ENCODE measurements around the gene STK39. TPM values are rescaled to one million over a fixed set of nuclear protein-coding genes. Genes with fewer than 3 reads are reported as not detected.

STK39 gene
- total RNA-seq, 4 donors from 2014 or later, result 18.4 to 65.0 (median 27.1) TPM

DNA sequence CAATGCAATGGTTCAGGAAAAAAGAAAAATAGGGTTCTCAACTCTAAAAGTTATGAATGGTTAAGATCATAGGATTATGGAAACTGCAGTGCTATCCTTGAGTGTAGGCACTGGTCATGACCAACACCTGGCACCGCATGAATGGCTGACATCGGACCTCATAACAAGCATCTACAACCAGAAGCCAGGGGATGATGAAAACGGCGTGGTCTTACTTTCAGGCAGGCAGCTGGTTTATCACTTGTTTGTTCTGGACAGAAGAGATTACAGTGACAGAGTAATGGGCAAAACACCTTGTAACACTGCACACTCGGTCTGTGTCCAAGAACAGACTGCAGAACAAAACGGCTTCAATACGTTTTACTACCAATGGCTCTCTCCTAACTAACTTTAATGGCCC, 132.8 kb downstream of the STK39 start:
- DNase-seq (ENCODE audit: low spot score) (no peak), ATAC-seq (ENCODE audit: low FRiP score) (no peak)
- TF ChIP-seq, protein P1, sequence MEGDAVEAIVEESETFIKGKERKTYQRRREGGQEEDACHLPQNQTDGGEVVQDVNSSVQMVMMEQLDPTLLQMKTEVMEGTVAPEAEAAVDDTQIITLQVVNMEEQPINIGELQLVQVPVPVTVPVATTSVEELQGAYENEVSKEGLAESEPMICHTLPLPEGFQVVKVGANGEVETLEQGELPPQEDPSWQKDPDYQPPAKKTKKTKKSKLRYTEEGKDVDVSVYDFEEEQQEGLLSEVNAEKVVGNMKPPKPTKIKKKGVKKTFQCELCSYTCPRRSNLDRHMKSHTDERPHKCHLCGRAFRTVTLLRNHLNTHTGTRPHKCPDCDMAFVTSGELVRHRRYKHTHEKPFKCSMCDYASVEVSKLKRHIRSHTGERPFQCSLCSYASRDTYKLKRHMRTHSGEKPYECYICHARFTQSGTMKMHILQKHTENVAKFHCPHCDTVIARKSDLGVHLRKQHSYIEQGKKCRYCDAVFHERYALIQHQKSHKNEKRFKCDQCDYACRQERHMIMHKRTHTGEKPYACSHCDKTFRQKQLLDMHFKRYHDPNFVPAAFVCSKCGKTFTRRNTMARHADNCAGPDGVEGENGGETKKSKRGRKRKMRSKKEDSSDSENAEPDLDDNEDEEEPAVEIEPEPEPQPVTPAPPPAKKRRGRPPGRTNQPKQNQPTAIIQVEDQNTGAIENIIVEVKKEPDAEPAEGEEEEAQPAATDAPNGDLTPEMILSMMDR (IDR thresholded peaks at IDR 0.05), result no peak

DNA sequence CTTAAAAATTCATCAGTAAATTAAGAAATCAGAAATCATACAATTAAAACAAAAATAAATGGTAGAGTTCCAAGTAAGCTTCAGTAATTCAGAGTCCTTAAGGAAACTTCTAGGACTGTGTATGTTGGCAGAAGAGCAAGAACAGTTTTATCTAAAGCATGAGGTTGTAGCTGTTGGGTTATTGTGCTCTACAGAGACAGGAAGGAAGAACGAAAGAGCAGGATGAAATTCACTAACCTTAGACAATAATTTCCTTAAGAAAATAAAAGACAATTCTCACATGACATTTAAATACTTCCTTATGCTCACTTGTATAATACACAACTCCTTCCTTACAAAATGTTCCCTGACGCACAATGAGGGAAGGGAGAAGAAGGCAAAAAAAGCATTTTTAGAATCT, 133.4 kb downstream of the STK39 start:
- no peak for ATAC-seq (ENCODE audit: low FRiP score)
- no peak for DNase-seq (ENCODE audit: low spot score)
- TF ChIP-seq, protein P1 (IDR thresholded peaks at IDR 0.05), result no peak

DNA sequence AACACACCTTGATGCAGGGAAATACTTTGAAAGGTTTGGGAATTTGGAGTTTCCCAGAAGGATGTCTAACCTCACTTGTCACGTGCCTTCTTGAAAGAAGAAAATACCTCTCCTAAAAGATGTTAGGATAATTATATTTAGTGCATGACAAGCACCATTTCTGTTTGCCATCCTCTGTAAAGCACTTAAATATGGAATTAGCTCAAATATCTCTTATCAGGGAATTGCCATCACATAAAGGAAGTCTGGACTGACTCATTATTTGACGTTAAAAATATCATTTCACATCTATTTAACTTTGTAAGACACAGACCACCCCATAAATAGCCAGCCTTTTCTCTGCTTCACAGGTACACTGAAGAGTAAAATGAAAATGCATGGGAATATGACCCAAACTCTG, 140.1 kb downstream of the STK39 start:
- ATAC-seq (ENCODE audit: low FRiP score) (no peak), DNase-seq (ENCODE audit: low spot score) (no peak)
- TF ChIP-seq, protein P1 (IDR thresholded peaks at IDR 0.05), result no peak

DNA sequence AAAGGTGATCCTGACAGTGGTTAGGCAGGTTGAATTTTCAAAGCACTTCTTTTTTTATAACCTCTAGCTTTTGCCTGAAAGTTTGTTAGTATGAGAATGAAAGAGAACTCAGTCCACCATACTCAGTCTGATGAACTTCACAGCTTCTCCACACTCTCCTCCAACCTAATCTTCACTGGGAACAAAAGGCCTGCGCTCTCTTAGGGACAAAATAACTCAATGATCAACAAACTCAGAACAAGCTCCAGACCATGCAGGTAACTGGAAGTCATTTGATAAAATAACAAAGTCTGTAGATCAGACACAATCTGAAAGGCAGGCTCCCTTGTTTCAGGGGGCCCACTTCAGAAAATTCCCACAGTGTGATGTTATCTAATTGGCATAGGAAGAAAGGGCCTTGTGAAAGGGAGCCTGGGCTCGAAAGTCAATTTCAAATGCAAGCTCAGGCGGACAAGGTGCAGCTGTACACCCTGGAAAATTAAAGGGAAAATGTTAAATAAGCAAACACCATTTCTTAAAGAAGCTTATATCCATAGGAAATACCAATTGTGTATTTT, 142.2 kb downstream of the STK39 start:
- no peak for ATAC-seq (ENCODE audit: low FRiP score)

DNA sequence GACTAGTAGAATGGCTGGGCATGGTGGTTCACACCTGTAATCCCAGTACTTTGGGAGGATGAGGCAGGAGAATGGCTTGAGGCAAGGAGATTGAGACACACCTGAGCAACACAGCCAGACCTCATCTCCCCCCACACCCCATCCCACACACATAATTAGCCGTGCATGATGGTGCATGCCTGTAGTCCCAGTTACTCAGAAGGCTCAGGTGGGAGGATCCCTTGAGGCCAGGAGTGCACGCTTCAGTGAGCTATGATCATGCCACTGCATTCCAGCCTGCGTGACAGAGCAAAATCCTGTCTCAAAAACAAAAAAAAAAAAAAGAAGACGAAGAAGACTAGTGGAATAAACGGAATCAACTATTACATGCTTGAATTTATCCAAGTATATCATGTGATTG, 150.0 kb downstream of the STK39 start:
- no peak for ATAC-seq (ENCODE audit: low FRiP score)
- TF ChIP-seq, protein P1 (IDR thresholded peaks at IDR 0.05), result no peak

More for the DNA sequence above, 142.2 kb downstream of the STK39 start:
- DNase-seq (ENCODE audit: low spot score), result no peak
- TF ChIP-seq, protein P1 (IDR thresholded peaks at IDR 0.05), result no peak

DNA sequence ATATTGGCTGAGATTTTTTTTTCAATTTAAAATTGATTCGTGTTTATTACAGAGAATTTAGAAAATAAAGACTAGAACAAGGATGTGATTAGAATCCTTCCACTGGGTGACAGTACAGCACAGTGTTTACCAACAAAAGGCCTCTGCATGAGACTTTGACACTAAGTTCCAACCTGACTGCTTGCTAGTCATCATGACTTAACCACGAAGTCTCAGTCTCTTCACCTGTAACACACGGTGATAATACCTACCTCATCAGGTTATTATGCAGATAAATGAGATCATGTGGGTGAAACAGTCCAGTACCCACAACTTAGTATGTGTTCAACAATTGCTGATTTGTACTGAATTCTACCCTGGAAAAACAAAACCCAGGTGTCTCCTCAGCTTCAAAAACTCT, 151.2 kb downstream of the STK39 start:
- ATAC-seq (ENCODE audit: low FRiP score) (no peak), DNase-seq (ENCODE audit: low spot score) (no peak)
- TF ChIP-seq, protein P1 (IDR thresholded peaks at IDR 0.05), result no peak

More for the DNA sequence above, 150.0 kb downstream of the STK39 start:
- DNase-seq (ENCODE audit: low spot score), result no peak

DNA sequence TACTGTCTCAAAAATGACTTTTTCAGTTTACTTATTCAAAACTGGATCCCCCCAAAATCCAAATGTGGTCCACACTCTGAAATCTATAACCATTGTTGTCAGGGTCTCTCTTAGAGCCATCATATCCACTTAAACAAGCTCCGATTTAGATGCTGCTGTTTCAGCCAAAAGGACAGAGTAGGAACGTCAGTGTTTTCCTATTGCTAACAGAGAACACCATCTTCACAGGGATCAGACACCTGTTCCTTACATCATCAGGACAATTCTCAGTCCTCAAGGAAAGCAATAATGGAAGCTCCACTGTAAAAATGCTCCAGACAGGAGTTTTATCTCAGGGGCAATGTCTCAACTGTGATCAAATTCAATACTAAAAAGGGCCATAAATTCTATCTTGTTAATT, 155.4 kb downstream of the STK39 start:
- ATAC-seq (ENCODE audit: low FRiP score) (no peak), DNase-seq (ENCODE audit: low spot score) (no peak)
- TF ChIP-seq, protein P1 (IDR thresholded peaks at IDR 0.05), result no peak
